K562 (cell line): ENCODE data around the gene PRKX. TPM values are rescaled to one million over a fixed set of nuclear protein-coding genes. Genes with fewer than 3 reads are reported as not detected.

Experiments
- ADNP ChIP-seq: fragments of 200-800 bp; sonication (Bioruptor generic); IDR thresholded peaks from 2 replicates; pipeline ENCODE4 v1.6.1; 2016; ENCODE audit warnings: missing genetic modification characterization, missing compliant biosample characterization
- ARID1B ChIP-seq: fragments of 450-650 bp; IDR thresholded peaks from 2 replicates; pipeline ENCODE4 v1.6.1; 2016; ENCODE audit warnings: antibody characterized with exemption, mild to moderate bottlenecking, inconsistent platforms
- BCOR ChIP-seq: fragments of 450-650 bp; IDR thresholded peaks from 2 replicates; pipeline ENCODE4 v1.6.1; 2016
- CBFA2T2 ChIP-seq: fragments of 450-650 bp; conservative IDR thresholded peaks from 2 replicates; pipeline ENCODE4 v1.6.1; 2017; ENCODE audit warnings: mild to moderate bottlenecking
- CXXC5 ChIP-seq: fragments of 250-450 bp; sonication (Bioruptor Pico); IDR thresholded peaks from 2 replicates; pipeline ENCODE4 v1.8.0; 2022; ENCODE audit warnings: inconsistent platforms, mild to moderate bottlenecking, moderate library complexity
- FOS ChIP-seq: IDR thresholded peaks from 3 replicates; pipeline ENCODE4 v1.6.1; 2011; ENCODE audit not compliant: insufficient read length; ENCODE audit errors: extremely low read depth
- HMG20A ChIP-seq: fragments of 450-650 bp; formaldehyde crosslinking; conservative IDR thresholded peaks from 2 replicates; pipeline ENCODE4 v1.4.0; 2020; ENCODE audit warnings: mild to moderate bottlenecking, mixed read lengths
- KHSRP ChIP-seq: fragments of 450-650 bp; IDR thresholded peaks from 2 replicates; pipeline ENCODE4 v1.6.1; 2017
- MAFK ChIP-seq: IDR thresholded peaks from 2 replicates; pipeline ENCODE4 v1.6.1; 2011; ENCODE audit warnings: low read length, improper control_type of control experiment
- MCM2 ChIP-seq: fragments of 450-650 bp; IDR thresholded peaks from 2 replicates; pipeline ENCODE4 v1.6.1; 2017; ENCODE audit warnings: low read depth, mild to moderate bottlenecking
- NCOR1 ChIP-seq: fragments of 450-650 bp; IDR thresholded peaks from 2 replicates; pipeline ENCODE4 v1.6.1; 2016; ENCODE audit warnings: mild to moderate bottlenecking, moderate library complexity
- NFIX ChIP-seq: fragments of 250-450 bp; sonication (Bioruptor Pico); IDR thresholded peaks from 2 replicates; pipeline ENCODE4 v1.4.0; 2020; ENCODE audit warnings: low read depth, mild to moderate bottlenecking, moderate library complexity
- NKRF ChIP-seq: fragments of 450-650 bp; IDR thresholded peaks from 2 replicates; pipeline ENCODE4 v1.6.1; 2016; ENCODE audit warnings: borderline replicate concordance
- PYGO2 ChIP-seq: fragments of 450-650 bp; IDR thresholded peaks from 2 replicates; pipeline ENCODE4 v1.6.1; 2016; ENCODE audit warnings: mild to moderate bottlenecking, missing genetic modification characterization, moderate library complexity, missing compliant biosample characterization
- RBM15 ChIP-seq: fragments of 200-400 bp; formaldehyde crosslinking; IDR thresholded peaks from 2 replicates; pipeline ENCODE4 v1.6.1; 2018; ENCODE audit warnings: mild to moderate bottlenecking, low read length, moderate library complexity; ENCODE audit not compliant: insufficient read depth
- RCOR1 ChIP-seq, 2 experiments: IDR thresholded peaks; 2 replicates each; pipeline ENCODE4 v1.6.1; 2012; ENCODE audit warnings: low read depth in 2 of 2, low read length in 2 of 2, borderline replicate concordance in 1 of 2, improper control_type of control experiment in 1 of 2
- SAP30 ChIP-seq: fragments of 200-600 bp; sonication (generic); IDR thresholded peaks from 2 replicates; pipeline ENCODE4 v1.6.1; 2012; ENCODE audit warnings: borderline replicate concordance, low read depth, mild to moderate bottlenecking, moderate library complexity, low read length, control low read depth, inconsistent platforms; ENCODE audit not compliant: insufficient read depth, poor library complexity, severe bottlenecking
- SLC30A9 ChIP-seq: fragments of 250-450 bp; sonication (Bioruptor Pico); IDR thresholded peaks from 2 replicates; pipeline ENCODE4 v1.8.0; 2022; ENCODE audit warnings: mild to moderate bottlenecking, moderate library complexity
- SMC3 ChIP-seq: conservative IDR thresholded peaks from 2 replicates; pipeline ENCODE4 v1.6.1; 2011; ENCODE audit warnings: low read depth, low read length, improper control_type of control experiment; ENCODE audit not compliant: insufficient read depth
- STAG1 ChIP-seq: sonication (generic); formaldehyde crosslinking; IDR thresholded peaks from 2 replicates; pipeline ENCODE4 v1.5.0; 2020; ENCODE audit warnings: missing genetic modification reagents, borderline replicate concordance
- ZNF12 ChIP-seq: sonication (generic); formaldehyde crosslinking; IDR thresholded peaks from 2 replicates; pipeline ENCODE4 v1.4.0; 2020; ENCODE audit warnings: mild to moderate bottlenecking, missing genetic modification reagents
- ZNF134 ChIP-seq: fragments of 250-450 bp; sonication (Bioruptor Pico); conservative IDR thresholded peaks from 2 replicates; pipeline ENCODE4 v1.4.0; 2020
- ZNF143 ChIP-seq: sonication (generic); formaldehyde crosslinking; IDR thresholded peaks from 2 replicates; pipeline ENCODE4 v1.9.0; 2022; ENCODE audit warnings: mild to moderate bottlenecking, missing genetic modification reagents
- ZNF174 ChIP-seq: fragments of 250-450 bp; sonication (Bioruptor Pico); IDR thresholded peaks from 2 replicates; pipeline ENCODE4 v1.4.0; 2020; ENCODE audit warnings: mild to moderate bottlenecking
- ZNF436 ChIP-seq: fragments of 250-450, 450-650 bp; sonication (Bioruptor Pico); formaldehyde crosslinking; IDR thresholded peaks from 2 replicates; pipeline ENCODE4 v1.7.0; 2020; ENCODE audit warnings: mild to moderate bottlenecking
- ZNF785 ChIP-seq: fragments of 250-450 bp; sonication (Bioruptor Pico); IDR thresholded peaks from 2 replicates; pipeline ENCODE4 v1.4.0; 2020; ENCODE audit warnings: mild to moderate bottlenecking
- polyA plus RNA-seq, 8 experiments: library from polyadenylated mRNA; depleted of rRNA in 4 of 8; stranded (reverse) in 5 of 8; unstranded in 3 of 8; fragments of >200 nt; fragmentation: Nextera tagmentation in 2 of 8; fragmentation: Illumina TruSeq in 1 of 8; extraction: Ambion mirVana in 2 of 8; extraction: Trizol in 1 of 8; gene quantifications; 2 replicates each; pipeline versions ENCODE4 v1.2.1 to v1.2.3, GENCODE V29; 2011 to 2014; ENCODE audit warnings: inconsistent platforms in 1 of 8, missing spikeins in 1 of 8
- total RNA-seq, 7 experiments: library from RNA; depleted of rRNA in 6 of 7; stranded (reverse); fragments of >200 nt in 6 of 7; fragmentation: Illumina TruSeq in 2 of 7; extraction: Trizol in 2 of 7; gene quantifications; 2 replicates each; pipeline versions ENCODE4 v1.2.1 to v1.2.3, GENCODE V29; 2011 to 2021; ENCODE audit warnings: low replicate concordance in 1 of 7
- TF ChIP-seq, protein P1 (sequence below): fragments of 450-650 bp; IDR thresholded peaks from 2 replicates; pipeline ENCODE4 v1.6.1; 2016; ENCODE audit warnings: antibody characterized with exemption
- TF ChIP-seq, protein P2 (sequence below): IDR thresholded peaks from 3 replicates; pipeline ENCODE4 v1.6.1; 2011; ENCODE audit warnings: borderline replicate concordance, mild to moderate bottlenecking; ENCODE audit not compliant: insufficient read length, insufficient read depth

PRKX gene
- total and polyA plus RNA-seq, 9 of the 15 experiments (the other 6 are each of a cell fraction or from before 2014, with no cell fraction given), result 3.3 to 29.4 (median 23.7) TPM

DNA sequence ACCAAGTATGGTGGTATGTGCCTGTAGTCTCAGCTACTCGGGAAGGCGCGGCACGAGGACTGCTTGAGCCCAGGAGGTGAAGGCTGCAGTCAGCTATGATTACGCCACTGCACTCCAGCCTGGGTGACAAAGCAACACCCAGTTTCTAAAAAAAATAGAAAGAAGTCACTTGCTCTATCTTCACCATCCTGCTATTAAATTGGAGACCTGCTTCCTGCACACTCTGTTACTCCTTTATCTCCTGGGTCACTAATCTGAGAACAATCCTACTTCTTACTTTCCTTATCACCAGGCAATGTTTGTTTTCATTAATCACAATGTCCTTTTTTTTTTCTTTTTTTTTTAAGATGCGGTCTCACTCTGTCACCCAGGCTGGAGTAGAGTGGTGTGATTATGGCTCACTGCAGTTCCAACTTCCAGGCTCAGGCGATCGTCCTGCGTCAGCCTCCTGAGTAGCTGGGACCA, 16.2 kb downstream of the PRKX start (continued):
- TF ChIP-seq RBM15, result no peak
- TF ChIP-seq FOS, result no peak
- TF ChIP-seq NFIX (CRISPR knock-in tag), result no peak
- TF ChIP-seq CBFA2T2, result peak; percentile 34; the same call in 1 of the 2 replicates
- no peak for TF ChIP-seq ZNF174 (CRISPR knock-in tag)
- no peak for TF ChIP-seq HMG20A
- no peak for TF ChIP-seq NKRF
- TF ChIP-seq ZNF134, result no peak
- TF ChIP-seq ZNF12 (CRISPR knock-in tag), result no peak
- TF ChIP-seq CXXC5 (CRISPR knock-in tag), result 0 out of 2 replicates have a peak, but pooled peaks have one; percentile 0
- TF ChIP-seq, protein P1, sequence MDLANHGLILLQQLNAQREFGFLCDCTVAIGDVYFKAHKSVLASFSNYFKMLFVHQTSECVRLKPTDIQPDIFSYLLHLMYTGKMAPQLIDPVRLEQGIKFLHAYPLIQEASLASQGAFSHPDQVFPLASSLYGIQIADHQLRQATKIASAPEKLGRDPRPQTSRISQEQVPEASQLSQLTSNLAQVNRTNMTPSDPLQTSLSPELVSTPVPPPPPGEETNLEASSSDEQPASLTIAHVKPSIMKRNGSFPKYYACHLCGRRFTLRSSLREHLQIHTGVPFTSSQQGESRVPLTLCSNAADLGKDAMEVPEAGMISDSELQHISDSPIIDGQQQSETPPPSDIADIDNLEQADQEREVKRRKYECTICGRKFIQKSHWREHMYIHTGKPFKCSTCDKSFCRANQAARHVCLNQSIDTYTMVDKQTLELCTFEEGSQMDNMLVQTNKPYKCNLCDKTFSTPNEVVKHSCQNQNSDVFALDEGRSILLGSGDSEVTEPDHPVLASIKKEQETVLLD, result no peak
- TF ChIP-seq MCM2, result no peak
- no peak for TF ChIP-seq SLC30A9 (CRISPR knock-in tag)
- no peak for TF ChIP-seq SMC3
- peak in 1 of 2 experiments; percentile 92; a peak in 1 of 4 replicates for TF ChIP-seq RCOR1 (IDR thresholded peaks at IDR 0.05; ENCODE audit: borderline replicate concordance in 1 of 2, low read depth in 2 of 2, low read length in 2 of 2)
- no peak for TF ChIP-seq ZNF785 (CRISPR knock-in tag)
- TF ChIP-seq STAG1 (CRISPR knock-in tag), result no peak
- no peak for TF ChIP-seq ADNP (tag)
- no peak for TF ChIP-seq ZNF436 (CRISPR knock-in tag)
- TF ChIP-seq, protein P2, sequence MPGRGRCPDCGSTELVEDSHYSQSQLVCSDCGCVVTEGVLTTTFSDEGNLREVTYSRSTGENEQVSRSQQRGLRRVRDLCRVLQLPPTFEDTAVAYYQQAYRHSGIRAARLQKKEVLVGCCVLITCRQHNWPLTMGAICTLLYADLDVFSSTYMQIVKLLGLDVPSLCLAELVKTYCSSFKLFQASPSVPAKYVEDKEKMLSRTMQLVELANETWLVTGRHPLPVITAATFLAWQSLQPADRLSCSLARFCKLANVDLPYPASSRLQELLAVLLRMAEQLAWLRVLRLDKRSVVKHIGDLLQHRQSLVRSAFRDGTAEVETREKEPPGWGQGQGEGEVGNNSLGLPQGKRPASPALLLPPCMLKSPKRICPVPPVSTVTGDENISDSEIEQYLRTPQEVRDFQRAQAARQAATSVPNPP, result no peak
- no peak for TF ChIP-seq PYGO2 (tag)
- peak; percentile 61; the same call in 1 of the 2 replicates for TF ChIP-seq ARID1B
- TF ChIP-seq NCOR1, result 0 out of 2 replicates have a peak, but pooled peaks have one; percentile 9
- no peak for TF ChIP-seq BCOR
- no peak for TF ChIP-seq KHSRP
- TF ChIP-seq MAFK, result no peak
- no peak for TF ChIP-seq ZNF143 (CRISPR knock-in tag)
- TF ChIP-seq SAP30, result no peak
